HPDE6-E6E7 (cell line): ENCODE measurements around the gene ABHD14A.

ENCODE experiments used
- DNase-seq: peaks from one replicate; pipeline ENCODE4 v3.0.0; 2011; ENCODE audit warnings: missing footprints; ENCODE audit errors: extremely low spot score

ABHD14A gene

DNA sequence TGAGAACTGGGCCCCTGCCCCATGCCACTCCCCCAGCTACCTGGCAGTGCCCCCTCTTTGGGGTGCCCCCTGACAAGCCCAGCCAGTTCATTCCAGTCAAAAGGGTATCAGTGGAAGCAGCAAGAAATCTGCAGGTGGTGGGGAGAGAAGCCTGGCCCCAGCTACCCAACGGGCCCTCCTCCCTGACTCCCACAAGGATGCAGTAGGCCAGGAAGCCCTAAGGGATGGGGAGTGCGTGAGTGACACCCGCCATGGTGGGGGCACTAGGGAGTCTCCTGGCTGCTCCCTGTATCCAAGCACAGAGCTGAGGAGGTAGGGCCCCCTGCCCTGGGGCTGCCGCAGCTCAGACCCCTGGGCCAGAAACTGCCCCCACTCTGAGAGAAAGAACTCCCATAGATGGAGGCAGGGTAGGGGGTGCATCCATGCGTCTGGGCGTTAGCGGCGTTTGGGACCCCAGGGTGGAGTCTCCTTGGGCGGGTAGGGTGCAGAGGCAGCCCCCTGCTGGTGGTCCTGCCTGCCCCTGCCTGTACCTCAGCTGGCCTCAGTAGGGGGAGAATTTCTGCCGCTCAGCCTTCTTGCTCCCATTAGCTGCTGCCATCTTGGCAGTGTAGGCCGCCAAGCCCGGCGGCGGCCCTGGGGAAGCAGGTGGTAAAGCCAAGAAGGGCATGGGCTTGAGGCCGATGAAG is 17.2 kb upstream of the ABHD14A start:
- DNase-seq, result no peak

DNA sequence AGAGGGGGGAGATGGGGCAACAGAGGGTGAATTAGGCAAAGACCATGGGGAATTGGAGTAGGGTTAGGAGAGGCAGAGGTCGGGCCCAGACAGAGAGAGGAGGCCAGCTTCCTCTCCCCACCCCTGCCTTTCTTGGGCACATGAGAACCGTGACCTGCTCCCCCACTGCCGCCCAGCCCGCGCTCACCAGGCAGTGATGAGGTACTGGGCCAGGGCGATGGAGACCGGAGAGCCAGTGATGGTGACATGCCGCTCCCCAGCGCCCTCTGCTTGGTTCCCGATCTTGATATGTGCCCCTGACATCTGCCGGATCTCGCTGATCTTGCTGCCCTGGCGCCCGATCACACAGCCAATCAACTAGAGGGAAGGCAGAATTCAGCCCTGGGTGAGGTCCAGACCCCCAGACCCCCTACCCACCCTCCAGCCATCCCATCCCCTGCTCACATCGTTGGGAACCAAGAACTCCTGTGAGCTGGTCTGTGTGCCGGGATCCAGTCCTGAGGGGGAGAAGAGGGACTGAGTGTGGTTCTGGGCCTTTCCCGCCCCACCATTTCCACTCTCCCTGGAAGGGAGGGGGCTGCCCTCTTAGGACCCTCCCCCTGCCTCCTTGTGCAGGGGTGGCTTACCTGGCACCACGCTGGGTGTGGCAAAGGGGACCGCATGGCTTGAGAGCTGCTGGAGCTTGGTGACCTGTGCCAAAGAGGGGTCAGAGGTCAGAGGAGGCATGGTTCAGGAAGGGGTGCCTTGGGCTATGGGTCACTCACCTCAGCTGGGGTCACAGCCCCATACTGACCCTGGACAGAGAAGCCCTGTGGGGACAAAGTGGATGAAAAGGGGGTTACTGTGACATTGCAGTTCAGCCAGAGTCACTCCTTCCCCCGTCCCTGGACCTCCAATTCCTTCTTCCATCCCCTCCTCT is 16.0 kb upstream of the ABHD14A start:
- DNase-seq, result no peak

DNA sequence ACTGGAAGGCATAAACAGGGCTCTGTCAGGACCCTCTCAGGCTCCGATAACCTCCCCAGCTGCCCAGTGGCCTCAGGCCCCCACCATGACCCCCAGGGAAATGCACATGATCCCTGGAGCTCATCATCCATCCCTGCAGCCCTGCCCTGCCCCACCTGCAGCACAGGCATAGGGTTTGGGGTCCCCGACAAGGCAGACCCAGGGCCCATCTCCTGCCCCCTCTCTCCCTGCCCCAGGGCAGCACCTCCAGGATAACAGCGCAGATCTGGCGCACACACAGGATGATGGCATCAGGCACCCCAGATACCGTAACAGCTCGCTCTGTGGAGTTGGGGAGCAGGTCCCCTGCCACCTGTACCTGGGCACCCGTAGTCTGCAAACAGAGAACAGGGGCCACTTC is 15.2 kb upstream of the ABHD14A start:
- DNase-seq, result no peak

DNA sequence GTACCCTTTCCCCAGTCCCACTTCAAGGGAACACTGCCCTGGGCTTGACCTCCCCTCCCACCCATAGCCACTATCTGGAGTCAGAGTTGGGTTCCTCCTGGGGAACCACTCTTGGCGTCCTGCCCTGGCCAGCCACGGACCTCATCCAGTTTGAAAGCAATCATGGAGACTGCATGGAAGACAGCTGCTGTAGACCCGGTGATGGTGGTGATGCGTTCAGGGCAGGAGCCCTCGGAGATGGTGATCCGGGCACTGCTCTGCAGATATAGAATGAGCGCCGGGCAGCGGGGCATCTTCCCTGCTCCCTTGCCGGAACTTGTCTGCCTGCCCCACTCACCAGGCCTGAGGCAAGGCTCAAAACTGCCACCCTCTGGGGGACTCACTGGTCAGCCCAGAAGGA is 14.5 kb upstream of the ABHD14A start:
- no peak for DNase-seq

DNA sequence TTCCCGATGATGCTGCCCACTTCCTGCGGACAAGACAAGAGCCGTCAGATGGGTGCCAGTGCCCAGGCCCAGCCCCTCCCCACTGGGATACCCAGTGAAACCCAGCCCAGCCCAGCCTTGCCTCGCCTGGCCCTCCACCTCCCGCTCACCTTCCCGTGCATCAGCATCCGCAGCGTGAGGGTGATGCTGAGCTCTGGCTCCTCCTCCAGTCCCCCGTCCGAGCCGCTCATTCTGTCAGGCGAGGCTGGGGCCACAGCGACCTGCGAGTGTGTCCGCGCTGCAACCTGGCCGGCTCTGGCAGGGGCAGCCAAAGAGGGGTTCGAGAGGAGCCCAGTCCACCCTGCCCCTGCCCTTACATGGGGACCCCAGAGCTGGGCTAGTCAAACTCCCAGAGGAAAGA is 13.9 kb upstream of the ABHD14A start:
- DNase-seq, result no peak

DNA sequence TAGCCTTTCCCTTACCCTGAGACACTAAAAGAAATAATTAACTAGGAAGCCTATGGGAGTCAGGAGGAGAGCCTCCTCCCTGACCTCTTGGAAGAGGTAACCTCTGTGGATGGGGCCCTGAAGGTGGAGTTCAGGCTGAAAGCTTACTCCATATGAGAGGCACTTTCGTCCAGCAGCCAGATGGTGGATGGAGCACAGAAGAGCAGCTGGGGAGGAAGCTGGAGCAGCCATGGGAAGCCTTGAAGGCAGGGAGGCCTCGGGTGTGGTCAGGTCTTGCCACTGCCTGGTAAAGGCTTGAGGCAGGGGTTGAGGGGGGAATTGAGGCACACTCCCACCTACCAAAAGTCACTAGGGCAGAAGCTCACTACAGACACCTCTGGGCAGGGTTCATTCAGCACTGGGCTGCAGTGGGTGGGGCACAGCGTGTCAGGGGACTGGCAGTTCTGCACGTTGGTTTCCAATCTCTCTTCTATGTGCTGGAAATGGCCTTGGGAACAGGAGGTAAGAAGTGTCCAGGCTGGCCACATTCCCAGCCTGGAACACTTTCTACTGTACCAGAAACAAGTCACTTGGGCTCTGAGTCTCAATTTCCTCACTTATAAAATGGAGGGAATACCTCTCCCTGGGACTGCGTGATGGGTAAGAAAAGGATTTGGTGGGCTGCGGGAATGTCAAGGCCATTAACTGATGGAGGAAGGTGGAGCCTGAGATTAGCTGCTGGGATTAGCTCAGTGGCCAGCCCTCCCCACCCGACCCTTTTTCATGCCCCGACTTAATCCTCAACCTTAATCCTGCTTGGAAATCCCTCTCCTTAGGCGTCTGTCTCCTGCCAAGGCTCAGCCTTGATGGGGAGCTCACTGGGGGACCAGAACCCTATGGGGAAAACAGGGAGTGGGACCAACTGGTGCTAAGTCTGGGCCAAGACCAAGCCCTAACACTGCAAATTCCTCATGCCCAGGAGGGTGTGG is 13.0 kb upstream of the ABHD14A start:
- DNase-seq, result no peak

DNA sequence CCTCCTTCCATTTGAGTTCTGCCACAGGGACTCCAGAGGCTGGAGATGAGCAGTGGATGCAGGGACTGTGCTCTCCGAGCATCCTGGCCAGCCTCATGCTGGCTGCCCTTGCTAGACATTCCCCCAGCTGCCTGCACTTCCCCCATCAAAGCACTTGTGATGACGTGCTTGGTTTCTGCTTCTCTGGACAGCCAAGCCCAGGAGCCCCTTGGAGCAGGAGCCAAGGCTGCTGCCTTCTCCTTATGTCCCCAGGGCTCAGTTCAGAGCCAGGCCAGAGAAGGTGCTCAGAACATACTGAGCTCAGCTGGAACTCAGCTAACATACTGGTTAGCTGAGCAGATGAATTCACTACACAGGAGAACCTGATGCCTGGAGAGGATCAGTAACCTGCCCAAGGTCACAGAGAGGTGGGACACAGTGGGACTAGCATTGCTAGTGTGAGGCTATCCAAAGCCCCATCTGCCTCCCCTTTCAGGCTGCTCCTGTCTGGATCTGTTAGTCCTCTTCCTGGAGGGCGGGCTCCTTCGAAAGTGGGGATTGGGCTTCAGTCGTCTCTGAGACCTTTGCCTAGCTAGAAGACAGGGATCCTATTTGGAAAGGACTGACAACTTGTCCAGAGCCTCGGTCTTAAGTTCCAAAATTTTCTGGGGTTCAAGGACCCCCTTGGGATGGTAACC is 11.9 kb upstream of the ABHD14A start:
- no peak for DNase-seq

DNA sequence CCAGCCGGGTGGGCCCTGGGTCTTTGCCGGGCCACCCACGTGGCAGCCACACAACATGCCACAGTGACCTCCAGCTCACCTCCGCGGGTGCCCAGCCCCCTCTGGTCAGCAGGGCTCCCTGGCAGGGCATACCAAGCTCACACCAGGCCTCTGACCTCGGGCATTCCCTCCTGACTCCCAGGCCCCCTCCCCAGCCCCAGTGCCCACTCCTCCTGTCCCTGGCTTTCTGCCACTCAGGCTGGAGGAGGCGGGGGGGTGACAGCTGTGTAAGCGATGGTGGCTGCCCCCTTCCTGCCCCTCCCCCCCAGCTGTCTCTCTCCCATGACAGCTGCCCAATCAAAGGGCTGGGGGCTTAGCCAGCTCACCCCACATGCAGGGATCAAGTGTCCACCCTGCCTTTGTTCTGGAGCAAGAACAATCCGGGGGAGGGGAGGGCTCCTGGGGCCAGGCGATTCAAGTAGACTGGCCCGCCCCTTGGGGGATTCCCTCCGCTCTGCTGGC is 10.9 kb upstream of the ABHD14A start:
- no peak for DNase-seq

DNA sequence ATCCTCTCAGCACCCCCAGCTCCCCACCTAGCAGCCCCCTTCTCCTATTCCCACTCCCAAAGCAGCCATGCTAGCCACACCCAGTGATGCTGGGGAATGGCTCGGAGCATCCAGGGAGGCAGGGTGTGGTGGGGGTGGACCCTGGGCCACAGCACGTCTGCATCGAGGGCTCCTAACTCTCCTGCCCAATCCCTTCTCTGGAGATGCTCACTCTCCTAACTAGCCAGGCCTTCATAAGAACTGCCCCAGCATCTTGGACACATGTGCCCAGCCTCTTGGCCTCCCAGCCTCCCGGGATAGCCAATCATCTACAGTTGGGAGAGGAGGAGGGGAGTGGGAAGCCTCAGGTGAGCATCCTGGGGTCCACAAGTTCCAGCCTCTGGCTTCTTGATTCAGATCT is 10.3 kb upstream of the ABHD14A start:
- DNase-seq, result no peak

DNA sequence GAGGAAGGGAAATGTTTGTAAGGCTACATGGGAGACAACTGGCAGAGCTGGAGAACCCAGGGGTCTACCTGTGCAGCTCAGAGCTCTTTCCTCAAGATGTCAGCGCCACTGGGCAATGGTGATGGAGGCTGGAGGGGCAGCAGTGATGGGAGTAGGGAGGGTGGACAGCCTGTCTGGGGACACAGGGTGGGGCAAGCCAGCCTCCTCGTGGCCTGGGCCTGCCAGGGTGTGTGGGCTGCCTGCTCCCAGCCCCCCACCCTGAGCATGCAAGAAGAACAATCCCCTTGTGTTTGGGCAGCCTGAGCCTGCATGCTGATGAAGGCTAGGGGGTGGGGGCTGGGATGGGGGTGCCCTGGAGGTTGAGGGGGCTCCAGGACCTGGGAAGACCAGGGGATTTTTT is 8.8 kb upstream of the ABHD14A start:
- no peak for DNase-seq

DNA sequence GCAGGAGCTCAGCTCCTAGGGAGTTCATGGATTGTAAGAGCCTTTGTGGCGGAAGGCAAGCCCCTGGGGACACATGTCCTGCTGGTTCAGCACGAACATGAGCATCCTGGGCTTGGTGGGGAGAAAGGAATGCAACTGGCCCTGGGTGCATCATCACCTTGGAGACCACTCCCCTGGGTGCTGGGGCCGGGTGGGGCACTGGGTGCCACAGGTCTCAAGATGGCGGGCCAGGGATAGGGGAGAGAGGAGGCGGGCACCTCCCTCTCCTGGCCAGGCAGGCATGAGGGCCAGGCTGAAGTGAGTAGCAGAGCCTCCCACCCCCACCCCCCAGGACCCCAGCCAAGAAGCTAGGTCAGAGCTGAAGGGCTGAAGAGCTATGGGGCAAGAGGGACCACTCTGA is 8.4 kb upstream of the ABHD14A start:
- DNase-seq, result no peak

DNA sequence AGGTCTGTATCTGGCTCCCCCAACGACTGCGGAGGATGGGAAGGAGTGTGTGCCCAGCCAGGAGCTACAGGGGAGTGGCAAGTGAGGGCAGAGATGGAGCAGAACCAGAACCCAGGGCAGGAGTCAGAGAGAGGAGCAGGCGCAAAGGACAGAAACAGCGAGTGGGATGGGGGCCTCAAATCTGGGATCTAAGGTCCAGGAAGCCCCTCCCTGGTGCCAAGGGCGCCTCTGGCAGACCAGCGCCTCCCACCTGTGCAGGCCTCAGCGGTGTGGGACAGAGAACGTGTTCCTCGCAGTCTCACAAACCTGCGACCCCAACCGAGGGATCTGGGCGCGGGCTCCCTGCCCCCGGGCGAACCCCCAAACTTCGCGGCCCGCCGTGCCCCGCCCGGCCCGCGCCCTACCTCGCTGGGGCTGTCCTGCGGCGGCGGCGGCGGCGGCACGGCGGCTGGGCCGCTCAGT is 7.9 kb upstream of the ABHD14A start:
- DNase-seq, result no peak

DNA sequence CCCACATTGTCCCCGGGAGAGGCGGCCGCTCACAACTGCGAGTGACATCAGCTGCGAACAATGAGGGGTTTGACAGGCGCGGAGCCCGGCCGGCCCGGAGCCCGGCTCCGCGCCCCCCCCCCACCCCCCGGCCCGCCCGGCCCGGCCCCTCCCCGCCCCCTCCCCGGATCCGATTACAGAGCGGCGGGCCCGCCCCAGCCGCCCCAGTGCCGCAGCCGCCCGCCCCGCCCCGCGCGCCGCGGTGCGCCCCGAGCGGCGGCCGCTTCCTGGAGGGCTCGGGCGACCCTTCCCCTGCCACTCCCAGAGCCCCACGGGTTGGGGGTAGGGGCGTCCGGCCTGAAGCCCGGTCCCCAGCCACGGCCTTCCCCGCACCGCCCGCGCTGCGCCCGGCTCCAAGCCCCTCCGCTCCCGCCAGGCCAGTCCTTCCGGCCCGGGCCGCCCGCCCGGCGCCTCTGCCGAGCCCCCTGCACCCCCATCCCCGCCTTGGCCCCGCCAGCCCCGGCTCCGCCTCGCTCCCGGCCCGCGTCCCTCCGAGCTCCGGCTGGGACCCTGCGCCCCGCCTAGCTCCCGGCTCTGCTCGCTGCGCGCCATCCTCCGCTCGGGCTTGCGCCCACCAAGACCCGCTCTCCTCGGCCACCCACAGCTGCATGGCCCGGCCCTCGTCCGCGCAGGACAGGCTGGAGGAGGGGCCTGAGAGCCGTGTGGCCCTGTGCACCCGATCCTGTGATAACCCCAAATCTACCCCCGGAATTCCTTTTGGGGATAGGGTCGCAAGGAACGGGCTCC is 7.3 kb upstream of the ABHD14A start, which contains the start of gene PCBP4:
TSS of gene PCBP4 (minus strand) at position 71 of the 786 bp plus-strand sequence. CDS start 6,214 bp downstream, outside the sequence.
- no peak for DNase-seq

DNA sequence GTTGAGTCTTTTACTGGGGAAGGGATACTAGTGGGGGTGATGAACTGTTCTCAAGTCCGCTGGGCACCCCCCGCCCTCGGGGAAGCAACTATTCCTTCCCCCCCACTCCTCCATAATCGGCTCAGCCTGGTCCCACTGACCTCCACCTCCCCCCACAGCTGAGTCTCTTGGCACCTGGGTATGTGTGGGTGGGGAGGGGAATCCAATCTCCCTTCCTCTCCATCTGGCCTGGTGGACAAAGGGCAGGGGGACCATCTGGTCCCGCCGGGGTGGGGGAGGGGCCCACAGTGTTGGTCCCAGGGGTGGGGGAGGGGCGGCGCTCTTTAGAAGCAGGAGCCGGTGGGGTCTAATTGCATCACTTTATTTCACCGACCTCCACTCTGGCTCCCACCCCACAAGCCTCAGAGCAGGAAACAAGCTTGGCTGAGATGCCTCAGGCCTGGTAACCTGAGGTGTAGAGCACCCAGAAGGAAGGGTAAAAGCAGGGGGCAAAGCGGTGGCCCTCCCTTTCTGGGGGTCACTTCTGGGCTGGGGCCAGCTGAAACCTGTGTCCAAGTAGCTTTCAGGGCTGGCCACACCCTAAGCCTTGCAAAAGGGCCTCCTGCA is 6.6 kb upstream of the ABHD14A start:
- no peak for DNase-seq

DNA sequence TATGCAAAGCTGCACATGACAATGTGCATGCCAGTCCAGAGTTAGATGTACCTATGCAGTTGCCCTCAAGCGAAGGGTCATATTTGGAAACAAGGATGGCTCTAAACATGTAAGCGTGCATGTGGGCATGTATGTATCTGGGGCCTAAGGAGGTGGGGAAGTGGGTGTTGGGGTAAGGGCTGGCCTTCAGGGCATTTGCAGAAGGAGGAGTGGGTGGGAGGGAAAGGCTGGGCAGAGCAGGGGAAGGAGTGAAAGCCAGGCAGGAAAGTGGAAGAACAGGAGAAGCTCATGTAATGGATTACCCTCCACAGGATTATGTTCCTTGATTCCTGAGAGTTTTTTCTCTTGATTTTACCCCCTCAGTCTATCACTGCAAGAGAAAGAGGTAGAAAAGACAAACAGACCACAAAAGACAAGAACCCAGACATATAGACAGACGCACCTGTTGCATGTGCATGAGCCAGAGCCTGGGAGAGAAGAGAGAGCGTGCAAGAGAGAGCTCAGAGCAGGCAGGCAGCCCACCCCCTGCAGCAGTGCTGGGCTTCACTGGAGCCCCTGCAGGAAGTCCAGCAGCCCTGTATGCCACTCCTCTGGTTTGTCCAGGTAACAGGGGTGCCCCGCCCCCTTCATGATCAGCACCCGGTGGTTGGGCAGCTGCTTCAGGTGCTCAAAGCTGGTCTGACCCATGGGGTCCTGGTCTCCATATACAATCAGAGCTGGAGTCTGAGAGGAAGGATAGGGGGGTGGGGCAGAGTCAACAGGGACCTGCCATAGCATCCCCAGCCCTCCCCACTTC is 5.8 kb upstream of the ABHD14A start:
- no peak for DNase-seq

DNA sequence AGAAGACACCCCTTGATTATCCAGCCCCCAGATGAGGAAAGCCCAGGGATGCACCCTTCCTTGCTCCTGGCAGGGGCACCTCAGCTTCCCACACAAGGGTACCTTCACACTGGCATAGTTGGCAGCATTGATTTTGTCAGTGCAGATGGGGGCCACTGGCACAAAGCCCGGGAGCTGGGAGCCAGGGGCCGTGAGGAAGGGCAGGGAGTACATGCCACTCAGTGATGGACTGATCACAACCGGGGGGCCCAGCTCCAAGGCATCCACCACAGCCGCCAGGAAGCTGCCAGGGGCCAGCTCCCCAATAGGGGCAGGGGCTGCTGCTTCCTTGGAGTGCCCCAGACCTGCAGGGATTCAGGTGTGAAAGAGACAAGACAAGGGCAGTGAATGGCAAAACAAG is 5.0 kb upstream of the ABHD14A start:
- DNase-seq, result no peak

DNA sequence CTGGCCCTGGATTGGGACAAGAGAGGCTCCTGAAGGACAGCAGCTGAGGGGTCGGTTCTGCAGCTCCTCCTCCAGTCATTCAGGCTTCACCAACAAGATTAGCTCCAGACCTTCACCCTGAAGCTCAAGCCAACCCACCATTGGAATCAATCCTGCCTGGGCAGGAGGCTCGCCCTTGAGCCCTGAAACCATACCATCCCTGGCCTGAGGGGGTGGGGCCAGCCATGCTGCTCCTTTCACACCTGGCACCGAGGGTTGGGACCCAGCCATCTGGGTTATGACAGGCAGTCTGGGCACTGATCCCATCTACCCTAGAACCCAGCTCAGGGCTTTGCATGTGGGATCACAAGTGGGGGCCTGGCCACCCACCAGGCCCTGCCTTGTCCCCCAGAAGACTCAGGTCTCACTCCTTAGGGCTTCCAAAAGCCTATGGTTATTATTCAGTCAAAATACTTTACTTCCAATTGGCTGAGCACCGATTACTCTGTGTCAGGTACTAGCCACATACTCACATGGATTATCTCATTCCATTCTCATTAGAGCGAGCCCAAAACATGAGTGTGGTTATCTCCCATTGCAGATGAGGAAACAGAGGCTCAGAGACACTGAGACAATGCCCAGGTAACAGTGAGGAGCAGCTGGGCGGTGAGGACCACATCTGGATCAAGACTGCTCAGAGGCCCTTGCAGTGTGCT is 4.1 kb upstream of the ABHD14A start:
- no peak for DNase-seq

DNA sequence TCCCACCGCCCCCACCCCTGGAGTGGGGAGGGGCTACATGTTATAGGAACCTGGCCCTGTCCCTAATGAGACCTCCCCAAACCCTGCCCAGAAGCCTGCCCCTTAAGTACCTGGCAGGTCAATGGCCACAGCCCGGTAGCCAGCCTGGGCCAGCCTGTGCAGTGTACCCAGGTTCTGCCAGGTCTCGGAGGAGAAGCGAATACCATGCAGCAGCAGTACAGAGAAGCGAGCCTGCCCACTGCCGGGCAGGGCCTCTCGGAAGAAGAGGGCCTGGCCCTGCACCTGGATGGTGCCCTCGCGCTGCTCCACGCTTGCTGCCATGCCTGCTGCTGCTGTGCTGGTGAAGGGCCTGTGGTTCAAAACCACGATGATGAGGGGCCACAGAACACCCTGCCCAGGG is 3.5 kb upstream of the ABHD14A start:
- DNase-seq, result no peak
